ENCODE results near the gene RAPGEF4. TPM values are rescaled to one million over a fixed set of nuclear protein-coding genes. Genes with fewer than 3 reads are reported as not detected.

Gene RAPGEF4
- total and polyA plus RNA-seq, 2 of the 8 experiments (the other 6 are each of a cell fraction or from before 2014, with no cell fraction given) = 1.2 to 2.6 TPM

- H3K36me3 ChIP-seq (ENCODE audit: control insufficient read depth in 2 of 4, insufficient read depth in 4 of 4, low read length in 3 of 4) = no peaks in the 10 kb centered on the region
- no peak overlapping the region for H3K4me3 ChIP-seq (ENCODE audit: extremely low read depth in 1 of 4, insufficient read depth in 2 of 4, low read depth in 3 of 4, low read length in 4 of 4)
- no peaks in the 10 kb centered on the region for H3K79me2 ChIP-seq (ENCODE audit: control insufficient read depth in 1 of 2, insufficient read depth in 2 of 2, low read length in 2 of 2)
- ChIA-PET CTCF (ENCODE audit: partially characterized antibody) (interaction anchor here (0.8 kb wide), 1 partner anchor 8 kb away, joined by 3 read pairs; no protein-coding TSS in a partner anchor), POLR2A (ENCODE audit: partially characterized antibody) (no interaction called here)
- H2BK15ac ChIP-seq (ENCODE audit: low read length) = no peak overlapping the region
- no peak overlapping the region for H3K4me2 ChIP-seq (ENCODE audit: insufficient read depth in 1 of 2, low read depth in 2 of 2, low read length in 2 of 2)
- no peak overlapping the region for H3K14ac ChIP-seq (ENCODE audit: insufficient read length)
- 77% methylated on average over 1 of the region's 4 CpGs; no CpG with 5 or more reads in 1 of the 2 experiments for WGBS, 2 experiments (ENCODE audit: extremely low coverage in 1 of 2, insufficient coverage in 1 of 2, insufficient read length in 1 of 2, insufficient replicate concordance in 2 of 2, low coverage in 1 of 2, low lambda C conversion rate in 2 of 2, missing lambda C conversion rate in 1 of 2)
- no peak overlapping the region for H4K8ac ChIP-seq (ENCODE audit: extremely low read depth, insufficient read depth, low read length)
- no peak overlapping the region for H4K91ac ChIP-seq (replicated peaks; ENCODE audit: insufficient read length, low read length)
- H3K18ac ChIP-seq (ENCODE audit: extremely low read depth, low read length) = no peak overlapping the region
- no peak overlapping the region for H2AFZ ChIP-seq (ENCODE audit: low read length)
- no peak overlapping the region for H4K5ac ChIP-seq (ENCODE audit: insufficient read length, low read depth, low read length)
- H3K9ac ChIP-seq (replicated peaks in 1 of 4; ENCODE audit: extremely low read depth in 1 of 4, low read depth in 3 of 4, low read length in 3 of 4) = no peak overlapping the region
- H2BK120ac ChIP-seq (replicated peaks; ENCODE audit: low read depth, low read length) = no peak overlapping the region
- no peaks in the 10 kb centered on the region for H3K23me2 ChIP-seq (ENCODE audit: low read depth, low read length)
- no peaks in the 10 kb centered on the region for H3K27me3 ChIP-seq (replicated peaks in 1 of 4; ENCODE audit: control insufficient read depth in 3 of 4, extremely low read depth in 1 of 4, insufficient read depth in 3 of 4, low read length in 3 of 4)
- H3K27ac ChIP-seq (ENCODE audit: low read depth, low read length) = no peak overlapping the region
- no peak overlapping the region for H3K4ac ChIP-seq (replicated peaks; ENCODE audit: insufficient read length, low read depth, low read length)
- no peaks in the 10 kb centered on the region; a peak in 2 of 4 replicates for H3K9me3 ChIP-seq (ENCODE audit: insufficient read depth in 2 of 2, low read depth in 1 of 2, low read length in 1 of 2)
- no peak overlapping the region for H2BK20ac ChIP-seq (ENCODE audit: low read length)
- H3K4me1 ChIP-seq (replicated peaks in 1 of 4; ENCODE audit: control insufficient read depth in 3 of 4, insufficient read depth in 4 of 4, low read length in 3 of 4) = 0 out of 7 replicates have a peak, but pooled peaks cover 0 to 2% (median 0%) of the 10 kb centered on the region in 4 experiments
- H2BK12ac ChIP-seq (ENCODE audit: low read depth, low read length) = no peak overlapping the region
- FAIRE-seq = no peak
- H3K56ac ChIP-seq (replicated peaks; ENCODE audit: insufficient read length, low read depth, low read length) = no peak overlapping the region
- no peak for DNase-seq (ENCODE audit: low read depth in 1 of 2, low spot score in 2 of 2)
- no peaks in the 10 kb centered on the region for H3K79me1 ChIP-seq (ENCODE audit: low read depth, low read length)
- H2BK5ac ChIP-seq (ENCODE audit: low read depth, low read length) = no peak overlapping the region
- H4K20me1 ChIP-seq (replicated peaks in 1 of 2; ENCODE audit: control insufficient read depth in 1 of 2, insufficient read depth in 2 of 2, low read length in 2 of 2) = no peaks in the 10 kb centered on the region
- H3K23ac ChIP-seq (ENCODE audit: insufficient read length) = no peak overlapping the region
- H2AK5ac ChIP-seq (ENCODE audit: low read depth, low read length) = no peak overlapping the region
- TF ChIP-seq PHF8 (conservative IDR thresholded peaks at IDR 0.05; ENCODE audit: low read depth, low read length) (no peak), GABPA (IDR thresholded peaks at IDR 0.05; ENCODE audit: borderline replicate concordance, insufficient read depth, low read length) (no peak), POU5F1 (IDR thresholded peaks at IDR 0.05; ENCODE audit: low read depth, low read length) (no peak), KDM4A (IDR thresholded peaks at IDR 0.05; ENCODE audit: low read depth, low read length, severe bottlenecking) (no peak), SIN3A (conservative IDR thresholded peaks at IDR 0.05 in 1 of 2, IDR thresholded peaks at IDR 0.05 in 1 of 2; ENCODE audit: low read depth in 1 of 2, low read length in 2 of 2) (no peak), CREB1 (IDR thresholded peaks at IDR 0.05) (no peak), CEBPB (IDR thresholded peaks at IDR 0.05; ENCODE audit: low read depth, low read length) (no peak), SP1 (IDR thresholded peaks at IDR 0.05; ENCODE audit: low read depth, low read length) (no peak), JUND (IDR thresholded peaks at IDR 0.05; ENCODE audit: low read length) (no peak), HDAC2 (IDR thresholded peaks at IDR 0.05; ENCODE audit: borderline replicate concordance in 1 of 2, low read depth in 2 of 2, low read length in 2 of 2) (no peak), EP300 (IDR thresholded peaks at IDR 0.05; ENCODE audit: borderline replicate concordance in 1 of 2, low read depth in 2 of 2, low read length in 2 of 2) (no peak), RAD21 (IDR thresholded peaks at IDR 0.05 in 1 of 2, conservative IDR thresholded peaks at IDR 0.05 in 1 of 2; ENCODE audit: low read depth in 2 of 2, low read length in 2 of 2) (no peak)
- TF ChIP-seq, protein P1, sequence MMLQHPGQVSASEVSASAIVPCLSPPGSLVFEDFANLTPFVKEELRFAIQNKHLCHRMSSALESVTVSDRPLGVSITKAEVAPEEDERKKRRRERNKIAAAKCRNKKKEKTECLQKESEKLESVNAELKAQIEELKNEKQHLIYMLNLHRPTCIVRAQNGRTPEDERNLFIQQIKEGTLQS (IDR thresholded peaks at IDR 0.05; ENCODE audit: insufficient read depth, low read depth, low read length) = no peak
Measured at GRCh38 chr2:173062801-173063200, 327.2 kb downstream of the RAPGEF4 start.

All from H1 (cell line).